Epidermal melanocyte (primary cell): Measurements from ENCODE around the gene DMWD.
"Not testable (repeated sequence)": the region's sequence is repeated elsewhere in the genome, so short reads cannot be mapped to it uniquely, and the experiment has no call there.

ENCODE experiments used
- DNase-seq: peaks from one replicate; pipeline ENCODE4 v3.0.0; 2011; ENCODE audit warnings: low spot score; ENCODE audit not compliant: insufficient read length

The DMWD gene

DNA sequence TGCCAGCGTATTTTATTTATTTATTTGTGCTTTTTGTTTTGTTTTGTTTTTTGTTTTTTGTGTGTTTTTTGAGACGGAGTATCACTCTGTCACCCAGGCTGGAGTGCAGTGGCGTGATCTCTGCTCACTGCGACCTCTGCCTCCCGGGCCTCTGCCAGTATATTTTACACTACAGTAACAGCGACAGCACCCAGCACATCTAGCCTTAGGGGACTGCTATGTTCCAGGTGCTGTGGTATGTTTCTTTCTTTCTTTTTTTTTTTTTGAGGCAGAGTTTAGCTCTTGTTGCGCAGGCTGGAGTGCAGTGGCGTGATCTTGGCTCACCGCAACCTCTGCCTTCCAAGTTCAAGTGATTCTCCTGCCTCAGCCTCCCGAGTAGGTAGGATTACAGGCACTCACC is 41.2 kb downstream of the DMWD start:
- not testable (repeated sequence) for DNase-seq

DNA sequence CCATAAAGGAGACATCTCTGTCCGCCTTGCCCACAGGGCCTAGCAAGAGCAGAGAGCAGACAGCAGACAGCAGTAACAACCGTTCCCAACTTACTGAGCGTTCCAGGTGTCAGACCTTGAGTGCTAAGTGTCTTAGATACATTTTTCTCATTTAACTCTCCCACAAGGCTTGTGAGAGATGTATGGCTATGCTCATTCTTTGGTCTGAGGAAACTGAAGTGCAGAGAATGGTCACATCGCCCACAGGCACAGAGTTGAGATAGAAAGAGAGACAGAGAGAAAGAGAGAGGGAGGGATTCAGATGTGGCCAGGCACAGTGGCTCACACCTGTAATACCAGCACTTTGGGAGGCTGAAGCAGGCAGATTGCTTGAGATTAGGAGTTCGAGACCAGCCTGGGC is 45.1 kb downstream of the DMWD start:
- no peak for DNase-seq

DNA sequence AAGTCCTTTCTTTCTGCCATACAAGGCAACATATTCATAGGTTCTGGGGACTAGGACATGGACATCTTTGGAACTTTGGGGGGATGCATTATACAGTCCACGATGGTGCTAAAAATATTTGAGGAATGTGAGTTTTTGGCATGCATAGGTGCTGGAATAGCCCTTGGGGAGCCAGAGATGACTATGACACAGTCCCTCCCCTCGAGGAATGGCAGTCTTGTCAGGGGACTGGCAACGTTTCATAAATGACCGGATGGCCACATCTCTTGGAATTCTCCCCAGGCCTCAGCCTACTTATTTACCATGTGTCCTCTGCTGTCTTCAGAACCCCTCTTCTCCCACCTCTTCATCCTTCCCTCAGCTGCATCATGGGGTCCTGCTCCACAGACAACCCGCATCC is 45.8 kb downstream of the DMWD start:
- DNase-seq = no peak

DNA sequence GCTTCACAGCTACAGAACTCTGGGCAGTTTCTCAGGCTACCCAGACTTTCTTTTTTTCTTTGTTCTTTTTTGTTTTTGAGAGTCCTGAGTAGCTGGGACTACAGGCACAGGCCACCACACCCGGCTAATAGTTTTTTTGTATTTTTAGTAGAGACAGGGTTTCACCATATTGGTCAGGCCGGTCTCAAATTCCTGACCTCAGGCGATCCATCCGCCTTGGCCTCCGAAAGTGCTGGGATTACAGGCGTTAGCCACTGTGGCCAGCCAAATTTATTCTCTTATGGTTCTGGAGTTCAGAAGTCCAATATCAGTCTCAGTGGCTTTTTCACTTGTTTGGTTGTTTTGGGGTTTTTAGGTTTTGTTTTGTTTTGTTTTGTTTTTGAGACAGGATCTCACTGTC is 47.0 kb downstream of the DMWD start:
- no peak for DNase-seq

DNA sequence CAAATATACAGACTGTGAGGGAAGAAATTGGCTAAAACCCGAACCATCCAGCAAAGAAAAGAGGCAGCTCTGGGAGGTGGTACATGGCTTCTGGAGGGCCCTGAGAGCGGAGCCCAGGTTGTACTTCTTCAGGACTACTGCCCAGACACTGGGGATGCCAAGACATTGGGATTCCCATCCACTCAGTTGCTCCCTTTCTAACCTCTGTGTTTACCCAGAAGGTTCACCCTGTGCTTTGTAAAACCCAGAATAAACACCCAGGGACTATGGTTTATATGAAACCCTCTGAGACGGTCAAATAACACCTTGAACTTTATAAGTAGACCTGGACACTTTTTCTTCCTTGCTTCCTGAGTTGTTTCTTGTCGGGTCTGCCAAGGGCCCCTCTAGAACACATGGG is 49.7 kb downstream of the DMWD start:
- no peak for DNase-seq

DNA sequence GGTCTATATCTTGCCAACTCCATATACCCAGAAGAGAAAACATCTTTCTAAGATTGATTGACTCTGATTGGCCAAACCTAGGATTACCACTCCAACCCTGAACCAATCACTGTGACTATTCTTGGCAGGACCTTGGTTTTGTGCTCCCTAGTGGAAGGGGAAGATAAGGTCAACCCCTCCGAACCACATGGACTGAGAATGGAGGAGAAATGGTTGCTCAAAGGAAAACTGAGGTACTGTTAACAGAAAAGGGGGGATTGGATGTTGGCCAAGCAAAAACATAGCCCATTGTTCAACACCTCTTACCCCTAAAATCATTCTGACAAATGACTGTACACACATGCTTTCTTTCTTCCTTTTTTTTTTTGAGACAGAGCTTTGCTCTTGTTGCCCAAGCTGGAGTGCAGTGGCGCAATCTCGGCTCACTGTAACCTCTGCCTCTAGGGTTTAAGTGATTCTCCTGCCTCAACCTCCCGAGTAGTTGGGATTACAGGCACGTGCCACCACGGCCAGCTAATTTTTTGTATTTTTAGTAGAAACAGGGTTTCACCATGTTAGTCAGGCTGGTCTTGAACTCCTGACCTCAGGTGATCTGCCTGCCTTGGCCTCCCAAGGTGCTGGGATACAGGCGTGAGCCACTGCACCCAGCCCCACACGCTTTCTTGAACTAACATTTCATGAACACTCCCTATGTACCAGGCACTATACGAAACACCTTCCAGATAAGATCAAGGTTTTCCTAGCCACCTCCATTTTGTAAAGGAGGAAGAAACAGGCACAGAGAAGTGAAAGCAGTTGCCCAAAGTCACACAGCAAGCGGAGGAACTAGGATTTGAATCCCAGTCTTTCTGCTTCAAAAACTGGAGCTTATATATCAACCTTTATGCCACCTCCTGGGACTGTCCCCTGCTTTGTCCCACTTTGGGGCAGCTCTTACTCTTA is 52.9 kb downstream of the DMWD start:
- DNase-seq = no peak

DNA sequence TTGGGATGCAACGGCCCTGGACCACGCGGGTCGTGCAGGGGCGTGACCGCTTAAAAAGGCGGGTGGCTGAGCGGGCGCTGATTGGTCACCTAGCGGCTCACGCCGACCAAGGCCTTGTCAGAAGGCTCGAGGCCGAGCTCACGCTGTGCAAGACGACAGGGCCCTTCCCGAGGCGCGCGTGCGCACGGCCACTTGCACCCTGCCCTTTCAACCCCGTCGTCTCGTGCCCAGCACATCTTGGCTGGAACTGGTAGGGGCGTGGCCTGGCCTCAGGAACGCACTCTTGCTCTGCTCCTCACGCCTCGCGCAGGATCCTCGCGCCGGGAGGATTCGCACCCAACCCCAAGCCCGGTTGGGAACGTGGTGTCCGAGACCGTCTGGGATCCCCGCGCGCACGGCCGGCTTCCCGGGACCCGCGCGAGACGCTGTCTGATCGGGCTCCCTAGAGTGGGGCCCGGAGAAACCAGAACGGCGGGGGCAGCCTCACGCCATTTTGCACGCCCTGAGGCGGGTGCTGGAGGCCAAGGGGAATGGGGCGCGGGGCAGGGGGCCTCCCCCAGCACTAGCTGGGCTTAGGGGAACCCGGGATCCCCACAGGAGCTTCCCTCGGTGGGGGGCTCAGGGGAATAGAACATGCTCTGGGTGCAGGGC is 59.4 kb downstream of the DMWD start, which contains the start of gene MEIOSIN:
TSS of gene MEIOSIN (plus strand) at position 280 of the 651 bp plus-strand sequence. CDS start 1,938 bp downstream, outside the sequence.
- no peak for DNase-seq
